ENCODE measurements around the gene ZNF532. TPM values are rescaled to one million over a fixed set of nuclear protein-coding genes. Genes with fewer than 3 reads are reported as not detected.

Gene ZNF532
- total RNA-seq, 1 experiment from 2014 or later = 21.1 TPM

GRCh38 chr18:59029663-59030429 is 165.2 kb downstream of the ZNF532 start:
- POLR2A ChIA-PET (ENCODE audit: unreplicated experiment) = interaction anchor here (0.6 kb wide), 1 partner anchor 480 kb away, joined by 4 read pairs; no protein-coding TSS in a partner anchor

GRCh38 chr18:59032308-59032707 is 167.6 kb downstream of the ZNF532 start:
- Histone ChIP-seq H3K79me2 (ENCODE audit: low read depth) (no peaks in the 10 kb centered on the region), H3K27me3 (ENCODE audit: insufficient read depth, low read depth) (no peaks in the 10 kb centered on the region), H2AFZ (no peak overlapping the region), H4K20me1 (ENCODE audit: insufficient read depth) (no peaks in the 10 kb centered on the region), H3K4me3 (no peak overlapping the region), H3K9me2 (ENCODE audit: insufficient read depth) (no peaks in the 10 kb centered on the region), H3K4me2 (no peak overlapping the region), H3K4me1 (replicated peaks; ENCODE audit: insufficient read depth) (no peaks in the 10 kb centered on the region), H3F3A (ENCODE audit: insufficient read depth, low read depth) (no peaks in the 10 kb centered on the region), H3K27ac (no peak overlapping the region), H3K9me3 (ENCODE audit: insufficient read depth, low read depth) (no peaks in the 10 kb centered on the region), H3K36me3 (ENCODE audit: low read depth) (no peaks in the 10 kb centered on the region)
- no TSS peak for BruUV-seq (replicated peaks)
- intact Hi-C loops (cut with micrococcal nuclease; ENCODE audit: unreplicated experiment) = no loop called here
- ChIA-PET CTCF (no interaction called here), POLR2A (ENCODE audit: unreplicated experiment) (no interaction called here)
- TF ChIP-seq EZH2 (IDR thresholded peaks at IDR 0.05; ENCODE audit: low read depth) = no peak
- TF ChIP-seq, protein P1, sequence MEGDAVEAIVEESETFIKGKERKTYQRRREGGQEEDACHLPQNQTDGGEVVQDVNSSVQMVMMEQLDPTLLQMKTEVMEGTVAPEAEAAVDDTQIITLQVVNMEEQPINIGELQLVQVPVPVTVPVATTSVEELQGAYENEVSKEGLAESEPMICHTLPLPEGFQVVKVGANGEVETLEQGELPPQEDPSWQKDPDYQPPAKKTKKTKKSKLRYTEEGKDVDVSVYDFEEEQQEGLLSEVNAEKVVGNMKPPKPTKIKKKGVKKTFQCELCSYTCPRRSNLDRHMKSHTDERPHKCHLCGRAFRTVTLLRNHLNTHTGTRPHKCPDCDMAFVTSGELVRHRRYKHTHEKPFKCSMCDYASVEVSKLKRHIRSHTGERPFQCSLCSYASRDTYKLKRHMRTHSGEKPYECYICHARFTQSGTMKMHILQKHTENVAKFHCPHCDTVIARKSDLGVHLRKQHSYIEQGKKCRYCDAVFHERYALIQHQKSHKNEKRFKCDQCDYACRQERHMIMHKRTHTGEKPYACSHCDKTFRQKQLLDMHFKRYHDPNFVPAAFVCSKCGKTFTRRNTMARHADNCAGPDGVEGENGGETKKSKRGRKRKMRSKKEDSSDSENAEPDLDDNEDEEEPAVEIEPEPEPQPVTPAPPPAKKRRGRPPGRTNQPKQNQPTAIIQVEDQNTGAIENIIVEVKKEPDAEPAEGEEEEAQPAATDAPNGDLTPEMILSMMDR (conservative IDR thresholded peaks at IDR 0.05) = no peak
- no peak for DNase-seq

More at GRCh38 chr18:59029663-59030429, 165.2 kb downstream of the ZNF532 start:
- H3K27me3 ChIP-seq (ENCODE audit: insufficient read depth, low read depth) = no peaks in the 10 kb centered on the region
- DNase-seq = no peak
- BruUV-seq (replicated peaks) = no TSS peak
- H3K36me3 ChIP-seq (ENCODE audit: low read depth) = no peaks in the 10 kb centered on the region
- no peak overlapping the region for H2AFZ ChIP-seq
- no peaks in the 10 kb centered on the region for H4K20me1 ChIP-seq (ENCODE audit: insufficient read depth)
- H3K9me2 ChIP-seq (ENCODE audit: insufficient read depth) = no peaks in the 10 kb centered on the region
- H3K79me2 ChIP-seq (ENCODE audit: low read depth) = no peaks in the 10 kb centered on the region
- H3K4me3 ChIP-seq = no peak overlapping the region
- CTCF ChIA-PET = no interaction called here
- H3K4me1 ChIP-seq (replicated peaks; ENCODE audit: insufficient read depth) = no peaks in the 10 kb centered on the region
- H3K9me3 ChIP-seq (ENCODE audit: insufficient read depth, low read depth) = no peaks in the 10 kb centered on the region
- intact Hi-C loops (cut with micrococcal nuclease; ENCODE audit: unreplicated experiment) = no loop called here
- no peaks in the 10 kb centered on the region for H3F3A ChIP-seq (ENCODE audit: insufficient read depth, low read depth)
- no peak overlapping the region for H3K27ac ChIP-seq
- no peak overlapping the region for H3K4me2 ChIP-seq
- no peak for TF ChIP-seq EZH2 (IDR thresholded peaks at IDR 0.05; ENCODE audit: low read depth)
- TF ChIP-seq, protein P1 (conservative IDR thresholded peaks at IDR 0.05) = no peak

- Histone ChIP-seq H3K9me3 (ENCODE audit: insufficient read depth, low read depth) (no peaks in the 10 kb centered on the region), H4K20me1 (ENCODE audit: insufficient read depth) (no peaks in the 10 kb centered on the region), H3K4me3 (no peak overlapping the region), H3K27me3 (ENCODE audit: insufficient read depth, low read depth) (no peaks in the 10 kb centered on the region), H3K27ac (no peak overlapping the region), H3K4me2 (no peak overlapping the region), H3K9me2 (ENCODE audit: insufficient read depth) (no peaks in the 10 kb centered on the region), H3F3A (ENCODE audit: insufficient read depth, low read depth) (no peaks in the 10 kb centered on the region), H3K79me2 (ENCODE audit: low read depth) (no peaks in the 10 kb centered on the region), H2AFZ (no peak overlapping the region), H3K36me3 (ENCODE audit: low read depth) (no peaks in the 10 kb centered on the region), H3K4me1 (replicated peaks; ENCODE audit: insufficient read depth) (no peaks in the 10 kb centered on the region)
- POLR2A ChIA-PET (ENCODE audit: unreplicated experiment) = interaction anchor here (0.5 kb wide), 1 partner anchor 144 kb away, joined by 7 read pairs; no protein-coding TSS in a partner anchor
- intact Hi-C loops (cut with micrococcal nuclease; ENCODE audit: unreplicated experiment) = no loop called here
- CTCF ChIA-PET = no interaction called here
- no peak for DNase-seq
- no TSS peak for BruUV-seq (replicated peaks)
- TF ChIP-seq, protein P1 (conservative IDR thresholded peaks at IDR 0.05) = no peak
- no peak for TF ChIP-seq EZH2 (IDR thresholded peaks at IDR 0.05; ENCODE audit: low read depth)
Measured at GRCh38 chr18:59033359-59033758, 168.7 kb downstream of the ZNF532 start.
